ENCODE measurements around the gene NPPC. TPM values are rescaled to one million over a fixed set of nuclear protein-coding genes. Genes with fewer than 3 reads are reported as not detected.

The NPPC gene
- total RNA-seq, 1 experiment from 2014 or later, result 0.98 TPM

Small RNA genes lying within 50 kb of the gene (microRNA-seq; reads per million reads assigned to microRNA genes)
- not detected for gene MIR1471 (ENCODE audit: borderline number of aligned reads)

Other genes with a start within 250 kb of the NPPC start
- gene PTMA, start 217.9 kb downstream of the NPPC start, total RNA-seq (2021), result 2,164 to 2,284 TPM (median 2,200 TPM) in 3 replicates
- 30.2 to 32.8 TPM (median 31.4 TPM) in 3 replicates for gene PDE6D, start 145.1 kb downstream of the NPPC start, total RNA-seq (2021)
- 56.5 to 63.8 TPM (median 57.1 TPM) in 3 replicates for gene COPS7B, start 140.0 kb downstream of the NPPC start, total RNA-seq (2021)
- gene DIS3L2, start 35.3 kb upstream of the NPPC start, total RNA-seq (2021), result 26.7 to 32.5 TPM (median 28.5 TPM) in 3 replicates